ENCODE measurements around the gene MED20. TPM values are rescaled to one million over a fixed set of nuclear protein-coding genes. Genes with fewer than 3 reads are reported as not detected.

The MED20 gene
- total and polyA plus RNA-seq, 2 of the 8 experiments (the other 6 are each of a cell fraction or from before 2014, with no cell fraction given) = 38.7 to 51.8 TPM

DNA sequence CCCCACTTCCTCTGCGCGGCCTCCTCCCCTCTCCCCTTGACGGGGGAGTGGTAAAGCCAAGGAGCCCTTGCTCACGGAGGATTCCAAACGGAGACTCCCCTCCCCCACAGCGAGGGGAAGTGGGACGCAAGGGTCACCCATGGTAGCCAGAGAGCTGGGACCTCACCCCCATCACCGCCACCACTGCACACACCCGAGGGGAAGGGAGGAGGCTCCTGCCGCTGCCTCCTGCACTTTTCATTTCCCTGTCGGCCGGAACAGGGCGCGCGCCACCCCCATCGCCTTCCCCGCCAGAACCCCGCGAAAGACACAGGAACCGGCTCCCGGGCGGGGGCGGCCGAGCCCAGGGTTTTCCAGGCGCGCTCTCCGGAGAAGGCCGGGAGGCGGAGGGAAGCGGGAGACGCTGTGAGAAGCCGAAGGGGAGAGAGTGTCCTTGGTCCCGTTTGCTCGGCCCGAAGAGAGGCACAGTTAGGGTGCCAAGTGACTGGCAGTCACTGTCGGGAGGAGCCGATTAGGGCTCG is 19.9 kb upstream of the MED20 start (continued):
- TF ChIP-seq, protein P1, sequence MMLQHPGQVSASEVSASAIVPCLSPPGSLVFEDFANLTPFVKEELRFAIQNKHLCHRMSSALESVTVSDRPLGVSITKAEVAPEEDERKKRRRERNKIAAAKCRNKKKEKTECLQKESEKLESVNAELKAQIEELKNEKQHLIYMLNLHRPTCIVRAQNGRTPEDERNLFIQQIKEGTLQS (IDR thresholded peaks at IDR 0.05; ENCODE audit: insufficient read depth, low read depth, low read length) = no peak
- peak in 1 of 2 experiments; percentile 57; a peak in 2 of 4 replicates for TF ChIP-seq SIN3A (conservative IDR thresholded peaks at IDR 0.05 in 1 of 2, IDR thresholded peaks at IDR 0.05 in 1 of 2; ENCODE audit: low read depth in 1 of 2, low read length in 2 of 2)
- no peak for TF ChIP-seq POLR2A (IDR thresholded peaks at IDR 0.05; ENCODE audit: control extremely low read depth in 1 of 2, low read depth in 2 of 2, low read length in 2 of 2)
- TF ChIP-seq NANOG (IDR thresholded peaks at IDR 0.05; ENCODE audit: insufficient read depth, low read depth, low read length, poor library complexity, severe bottlenecking) = no peak
